Ovary (tissue), 9 donors: ENCODE data around the gene LCE1F. TPM values are rescaled to one million over a fixed set of nuclear protein-coding genes. Genes with fewer than 3 reads are reported as not detected.

Source experiments
- DNase-seq, 5 donors: peaks; one replicate each; pipeline ENCODE4 v3.0.0-alpha.2; 2019 to 2020
- H3K27ac ChIP-seq, 2 donors: fragments of 200-600 bp; one replicate each; pipeline versions ENCODE4 v1.5.1 to v1.8.0; 2019 to 2022
- H3K27me3 ChIP-seq: fragments of 200-600 bp; one replicate; pipeline ENCODE4 v1.8.0; 2022
- H3K36me3 ChIP-seq: fragments of 200-600 bp; sonication (generic); one replicate; pipeline ENCODE4 v1.5.1; 2019
- H3K4me1 ChIP-seq: one replicate; pipeline ENCODE4 v1.8.1; 2013; ENCODE audit warnings: mild to moderate bottlenecking, moderate library complexity; ENCODE audit not compliant: insufficient read depth
- H3K4me3 ChIP-seq: fragments of 200-600 bp; sonication (generic); one replicate; pipeline ENCODE4 v1.5.1; 2017
- H3K9me3 ChIP-seq, 2 donors: fragments of 200-600 bp in 1 of 2; sonication (generic) in 1 of 2; one replicate each; pipeline versions ENCODE4 v1.5.1 to v1.8.1; 2013 to 2019; ENCODE audit warnings: mild to moderate bottlenecking in 1 of 2, moderate library complexity in 1 of 2
- EP300 ChIP-seq: sonication (generic); formaldehyde crosslinking; IDR thresholded peaks from one replicate; pipeline ENCODE4 v1.6.1; 2017; ENCODE audit warnings: antibody characterized with exemption
- POLR2A ChIP-seq: fragments of 450-650 bp; IDR thresholded peaks from one replicate; pipeline ENCODE4 v1.6.1; 2017; ENCODE audit warnings: antibody characterized with exemption, mild to moderate bottlenecking, moderate library complexity
- WGBS, 3 donors: extraction: QIAGEN DNeasy Blood & Tissue Kit in 1 of 3; methylation state at CpG; one replicate each; pipeline versions ENCODE4 v1.1.5 to v1.1.7; 2013 to 2017; 5-methylcytosine and 5-hydroxymethylcytosine counted together
- intact Hi-C, 4 donors: fragments of 100-400 bp; cut with DNase I; formaldehyde crosslinking; loops; one replicate each; pipeline versions ENCODE4 v1.11.0 to v1.15.1; 2022 to 2023
- polyA plus RNA-seq, 2 donors: library from polyadenylated mRNA; stranded (reverse); fragments of 200-250 nt in 1 of 2; fragments of 350-450 nt in 1 of 2; fragmentation: Illumina TruSeq in 1 of 2; extraction: RNeasy Lipid Tissue Mini Kit (QIAGEN cat#74804) in 1 of 2; gene quantifications; one replicate each; pipeline ENCODE4 v1.2.3, GENCODE V29; 2013 to 2014
- total RNA-seq, 7 donors: library from RNA; depleted of rRNA in 2 of 7; stranded (reverse); fragments of >200 nt in 2 of 7; fragmentation: NEBNext Ultra II Directional in 3 of 7; extraction: Animal tissue kit (Norgen Biotek cat#: 25700) in 3 of 7; gene quantifications; one replicate each; pipeline versions ENCODE4 v1.1.0 to v1.2.4, GENCODE V29; 2016 to 2023
- TF ChIP-seq, protein P1 (sequence below), 3 donors: fragments of 450-650 bp in 2 of 3; fragments of 200-600 bp in 1 of 3; IDR thresholded peaks; one replicate each; pipeline versions ENCODE4 v1.5.1 to v1.8.0; 2016 to 2022; ENCODE audit warnings: antibody characterized with exemption in 3 of 3, mild to moderate bottlenecking in 1 of 3
- donor health status: DM: no; HTN: no; CAD: no; lungs with moderate emphysema.
- donor health status: DM: no; HTN: no; CAD: no.
- donor health status: Bipolar disorder and iron deficiency.
- donor health status: DM: yes; HTN: yes; CAD: no.
- donor health status: DM: no; HTN: no; CAD: no.
- donor health status: DM: yes; HTN: yes; CAD: no.

Gene LCE1F
- total and polyA plus RNA-seq, 9 donors: not detected

DNA sequence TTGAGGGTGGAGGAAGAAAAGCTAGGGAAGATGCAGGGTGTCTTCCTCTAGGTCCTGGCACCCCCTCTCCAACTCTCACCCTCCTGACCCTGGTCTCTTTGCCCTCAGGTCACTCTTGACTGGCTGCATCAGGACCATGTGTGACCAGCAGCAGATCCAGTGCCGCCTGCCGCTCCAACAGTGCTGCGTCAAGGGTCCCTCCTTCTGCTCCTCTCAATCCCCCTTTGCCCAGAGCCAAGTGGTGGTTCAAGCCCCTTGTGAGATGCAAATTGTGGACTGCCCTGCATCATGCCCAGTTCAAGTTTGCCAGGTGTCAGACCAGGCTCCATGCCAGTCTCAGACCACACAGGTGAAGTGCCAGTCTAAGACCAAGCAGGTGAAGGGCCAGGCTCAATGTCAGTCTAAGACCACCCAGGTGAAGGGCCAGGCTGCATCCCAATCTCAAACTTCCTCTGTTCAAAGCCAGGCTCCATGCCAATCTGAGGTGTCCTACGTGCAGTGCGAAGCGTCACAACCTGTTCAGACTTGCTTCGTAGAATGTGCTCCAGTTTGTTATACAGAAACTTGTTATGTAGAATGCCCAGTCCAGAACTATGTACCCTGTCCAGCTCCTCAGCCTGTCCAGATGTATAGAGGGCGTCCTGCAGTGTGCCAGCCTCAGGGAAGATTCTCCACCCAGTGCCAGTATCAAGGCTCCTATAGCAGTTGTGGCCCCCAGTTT is 15.3 kb upstream of the LCE1F start:
- intact Hi-C loops: no loop called here

GRCh38 chr1:152760551-152761190 is 14.3 kb upstream of the LCE1F start:
- H3K4me1 ChIP-seq: no peaks in the 10 kb centered on the region
- no peaks in the 10 kb centered on the region for H3K36me3 ChIP-seq
- no peaks in the 10 kb centered on the region for H3K27me3 ChIP-seq
- intact Hi-C loops: no loop called here
- no peak overlapping the region for H3K4me3 ChIP-seq
- no peak overlapping the region for H3K27ac ChIP-seq
- WGBS, 3 donors: 92 to 93% (median 93%) methylated on average over 31 of the region's 31 CpGs
- no peak for DNase-seq
- no peak for TF ChIP-seq POLR2A
- TF ChIP-seq EP300: no peak
- TF ChIP-seq, protein P1, sequence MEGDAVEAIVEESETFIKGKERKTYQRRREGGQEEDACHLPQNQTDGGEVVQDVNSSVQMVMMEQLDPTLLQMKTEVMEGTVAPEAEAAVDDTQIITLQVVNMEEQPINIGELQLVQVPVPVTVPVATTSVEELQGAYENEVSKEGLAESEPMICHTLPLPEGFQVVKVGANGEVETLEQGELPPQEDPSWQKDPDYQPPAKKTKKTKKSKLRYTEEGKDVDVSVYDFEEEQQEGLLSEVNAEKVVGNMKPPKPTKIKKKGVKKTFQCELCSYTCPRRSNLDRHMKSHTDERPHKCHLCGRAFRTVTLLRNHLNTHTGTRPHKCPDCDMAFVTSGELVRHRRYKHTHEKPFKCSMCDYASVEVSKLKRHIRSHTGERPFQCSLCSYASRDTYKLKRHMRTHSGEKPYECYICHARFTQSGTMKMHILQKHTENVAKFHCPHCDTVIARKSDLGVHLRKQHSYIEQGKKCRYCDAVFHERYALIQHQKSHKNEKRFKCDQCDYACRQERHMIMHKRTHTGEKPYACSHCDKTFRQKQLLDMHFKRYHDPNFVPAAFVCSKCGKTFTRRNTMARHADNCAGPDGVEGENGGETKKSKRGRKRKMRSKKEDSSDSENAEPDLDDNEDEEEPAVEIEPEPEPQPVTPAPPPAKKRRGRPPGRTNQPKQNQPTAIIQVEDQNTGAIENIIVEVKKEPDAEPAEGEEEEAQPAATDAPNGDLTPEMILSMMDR (IDR thresholded peaks at IDR 0.05): no peak
- H3K9me3 ChIP-seq: no peaks in the 10 kb centered on the region

More for the DNA sequence above, 15.3 kb upstream of the LCE1F start:
- H3K36me3 ChIP-seq: no peaks in the 10 kb centered on the region
- 77 to 92% (median 89%) methylated on average over 8 of the region's 8 CpGs for WGBS, 3 donors
- no peaks in the 10 kb centered on the region for H3K27me3 ChIP-seq
- H3K4me3 ChIP-seq: no peak overlapping the region
- DNase-seq: no peak
- TF ChIP-seq EP300 (no peak), POLR2A (no peak)
- TF ChIP-seq, protein P1 (IDR thresholded peaks at IDR 0.05): no peak
- no peaks in the 10 kb centered on the region for H3K4me1 ChIP-seq
- H3K9me3 ChIP-seq: no peaks in the 10 kb centered on the region
- no peak overlapping the region for H3K27ac ChIP-seq

DNA sequence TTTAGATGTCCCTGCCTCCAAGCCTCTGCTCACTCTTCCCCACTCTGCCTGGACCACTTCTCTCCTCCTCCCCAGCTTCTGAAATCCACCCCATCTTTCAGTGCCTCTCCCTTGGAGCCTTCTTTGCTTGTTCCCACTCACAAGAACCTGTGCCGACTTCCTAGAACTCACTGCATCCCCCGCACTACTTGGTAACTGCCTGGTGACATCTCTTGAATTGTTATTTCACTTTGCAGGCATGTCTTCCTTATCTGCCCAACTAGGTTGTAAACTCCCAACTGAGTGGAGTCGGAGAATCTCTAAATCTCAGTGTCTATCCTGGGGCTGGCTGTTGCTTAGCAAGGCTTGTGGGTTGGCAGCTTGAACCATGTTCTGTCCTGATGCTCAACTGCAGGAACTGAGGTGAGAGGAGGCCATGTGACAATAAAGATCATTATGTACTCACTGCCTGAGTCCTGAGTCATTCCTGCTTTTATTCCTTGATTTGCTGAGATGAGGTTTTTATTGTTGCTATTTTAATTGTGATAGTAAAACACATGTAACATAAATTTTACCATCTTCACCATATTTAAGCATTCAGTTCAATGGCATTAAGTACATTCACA is 13.2 kb upstream of the LCE1F start:
- TF ChIP-seq, protein P1 (IDR thresholded peaks at IDR 0.05): no peak
- TF ChIP-seq EP300: no peak
- no peak for TF ChIP-seq POLR2A
- intact Hi-C loops: no loop called here
- H3K27ac ChIP-seq: no peak overlapping the region
- H3K9me3 ChIP-seq: no peaks in the 10 kb centered on the region
- H3K4me1 ChIP-seq: no peaks in the 10 kb centered on the region
- 61 to 78% (median 74%) methylated on average over 3 of the region's 3 CpGs for WGBS, 3 donors
- H3K4me3 ChIP-seq: no peak overlapping the region
- no peaks in the 10 kb centered on the region for H3K36me3 ChIP-seq
- no peak for DNase-seq
- no peaks in the 10 kb centered on the region for H3K27me3 ChIP-seq

GRCh38 chr1:152768847-152769533 is 6.0 kb upstream of the LCE1F start:
- intact Hi-C loops: no loop called here

More at GRCh38 chr1:152768847-152769533, 6.0 kb upstream of the LCE1F start:
- no peak for TF ChIP-seq POLR2A
- TF ChIP-seq EP300: no peak
- TF ChIP-seq, protein P1 (IDR thresholded peaks at IDR 0.05): no peak
- H3K27me3 ChIP-seq: no peaks in the 10 kb centered on the region
- no peak for DNase-seq
- 61 to 65% (median 64%) methylated on average over 8 of the region's 8 CpGs for WGBS, 3 donors
- H3K9me3 ChIP-seq: no peaks in the 10 kb centered on the region
- no peak overlapping the region for H3K4me3 ChIP-seq
- no peaks in the 10 kb centered on the region for H3K36me3 ChIP-seq
- H3K27ac ChIP-seq: no peak overlapping the region
- no peaks in the 10 kb centered on the region for H3K4me1 ChIP-seq
